PC-9 (cell line): ENCODE data around the gene DGAT2L6. TPM values are rescaled to one million over a fixed set of nuclear protein-coding genes. Genes with fewer than 3 reads are reported as not detected.

Source experiments
- BruUV-seq: library from RNA; stranded (reverse); fragments of 400-500 nt; replicated peaks from 2 replicates; lab custom pipeline; 2021; lab: Mats Ljungman, UMichigan
- CTCF ChIA-PET: fragments of 300-600 bp; sonication (Branson Sonifier 250); formaldehyde crosslinking; loops from one replicate; lab custom pipeline; 2022; ENCODE audit warnings: antibody characterized with exemption; lab: Charles Lee
- POLR2A ChIA-PET: fragments of 300-600 bp; sonication (Branson Sonifier 250); formaldehyde crosslinking; loops from one replicate; lab custom pipeline; 2022; ENCODE audit warnings: antibody characterized with exemption; ENCODE audit not compliant: unreplicated experiment; lab: Charles Lee
- DNase-seq, 2 experiments: peaks; one replicate each; pipeline versions ENCODE4 v3.0.0 to v3.0.0-alpha.2; 2015 to 2022; ENCODE audit warnings: mixed read lengths in 1 of 2
- H2AFZ ChIP-seq: fragments of 200-600 bp; sonication (generic); 2 replicates; pipeline ENCODE4 v1.8.1; 2017; ENCODE audit warnings: antibody characterized with exemption
- H3F3A ChIP-seq: fragments of 200-600 bp; sonication (generic); 2 replicates; pipeline ENCODE4 v1.8.1; 2017; ENCODE audit warnings: antibody characterized with exemption, mild to moderate bottlenecking, low read depth; ENCODE audit not compliant: insufficient read depth
- H3K27ac ChIP-seq: fragments of 200-600 bp; sonication (generic); 2 replicates; pipeline ENCODE4 v1.6.1; 2016; ENCODE audit warnings: mixed run types
- H3K27me3 ChIP-seq: fragments of 200-600 bp; sonication (generic); 2 replicates; pipeline ENCODE4 v1.6.1; 2016; ENCODE audit warnings: low read depth, mixed run types; ENCODE audit not compliant: insufficient read depth
- H3K36me3 ChIP-seq: fragments of 200-600 bp; sonication (generic); 2 replicates; pipeline ENCODE4 v1.6.1; 2016; ENCODE audit warnings: low read depth, mixed run types
- H3K4me1 ChIP-seq: fragments of 200-600 bp; sonication (generic); replicated peaks from 2 replicates; pipeline ENCODE4 v1.6.1; 2016; ENCODE audit warnings: mixed run types; ENCODE audit not compliant: insufficient read depth
- H3K4me2 ChIP-seq: fragments of 200-600 bp; sonication (generic); 2 replicates; pipeline ENCODE4 v1.6.1; 2017; ENCODE audit warnings: mixed run types
- H3K4me3 ChIP-seq: fragments of 200-600 bp; sonication (generic); 2 replicates; pipeline ENCODE4 v1.6.1; 2016; ENCODE audit warnings: mixed run types
- H3K79me2 ChIP-seq: fragments of 200-600 bp; sonication (generic); 2 replicates; pipeline ENCODE4 v1.6.1; 2017; ENCODE audit warnings: low read depth, mixed run types
- H3K9me2 ChIP-seq: fragments of 200-600 bp; sonication (generic); 2 replicates; pipeline ENCODE4 v1.8.1; 2017; ENCODE audit warnings: mild to moderate bottlenecking; ENCODE audit not compliant: insufficient read depth
- H3K9me3 ChIP-seq: fragments of 200-600 bp; sonication (generic); 2 replicates; pipeline ENCODE4 v1.8.1; 2016; ENCODE audit warnings: low read depth; ENCODE audit not compliant: insufficient read depth
- H4K20me1 ChIP-seq: fragments of 200-600 bp; sonication (generic); 2 replicates; pipeline ENCODE4 v1.8.1; 2017; ENCODE audit not compliant: insufficient read depth
- CTCF ChIP-seq: fragments of 200-600 bp; sonication (generic); conservative IDR thresholded peaks from 2 replicates; pipeline ENCODE4 v1.6.1; 2017; ENCODE audit warnings: mixed run types, antibody characterized with exemption, mild to moderate bottlenecking, moderate library complexity
- EZH2 ChIP-seq: fragments of 200-600 bp; sonication (generic); IDR thresholded peaks from 2 replicates; pipeline ENCODE4 v1.8.0; 2017; ENCODE audit warnings: antibody characterized with exemption, low read depth
- intact Hi-C: fragments of 100-400 bp; cut with micrococcal nuclease; formaldehyde crosslinking; loops from one replicate; pipeline ENCODE4 v1.10.0; 2022; ENCODE audit not compliant: unreplicated experiment
- total RNA-seq: library from RNA; stranded (reverse); gene quantifications from 2 replicates; pipeline ENCODE4 v1.2.3, GENCODE V29; 2021

Gene DGAT2L6
- total RNA-seq, 1 experiment from 2014 or later = not detected

DNA sequence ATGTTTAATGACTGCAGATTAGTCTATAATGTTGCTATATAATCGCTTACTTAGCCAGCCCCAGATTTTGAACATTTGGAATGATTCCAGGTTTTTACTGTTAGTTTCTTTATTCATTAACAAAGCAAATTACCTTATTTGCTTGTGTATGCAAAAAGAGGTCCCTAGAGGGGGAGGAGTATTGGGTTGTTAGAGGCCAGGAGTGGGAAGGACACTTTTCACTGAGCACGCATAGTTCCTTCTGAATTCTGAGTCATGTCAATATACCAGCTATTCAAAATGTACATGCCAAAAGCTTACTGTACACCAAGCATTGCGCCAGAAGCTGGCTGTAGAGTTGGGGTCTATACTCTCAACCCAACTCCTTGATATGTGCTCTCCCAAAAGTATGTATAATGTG lies 5.1 kb upstream of the DGAT2L6 start:
- intact Hi-C loops = no loop called here
- Histone ChIP-seq H3F3A (peaks cover 13% of the 10 kb centered on the region; the same call in 1 of the 2 replicates), H4K20me1 (no peaks in the 10 kb centered on the region), H3K4me2 (no peak overlapping the region), H3K4me3 (no peak overlapping the region), H3K9me2 (no peaks in the 10 kb centered on the region), H3K36me3 (no peaks in the 10 kb centered on the region), H3K27ac (no peak overlapping the region), H3K4me1 (peaks cover 21% of the 10 kb centered on the region; the same call in 1 of the 2 replicates), H3K27me3 (no peaks in the 10 kb centered on the region), H3K79me2 (no peaks in the 10 kb centered on the region), H3K9me3 (no peaks in the 10 kb centered on the region), H2AFZ (no peak overlapping the region)
- CTCF ChIA-PET = no interaction called here
- TF ChIP-seq CTCF = no peak
- no peak for TF ChIP-seq EZH2
- no TSS peak for BruUV-seq
- POLR2A ChIA-PET = no interaction called here
- DNase-seq = no peak

DNA sequence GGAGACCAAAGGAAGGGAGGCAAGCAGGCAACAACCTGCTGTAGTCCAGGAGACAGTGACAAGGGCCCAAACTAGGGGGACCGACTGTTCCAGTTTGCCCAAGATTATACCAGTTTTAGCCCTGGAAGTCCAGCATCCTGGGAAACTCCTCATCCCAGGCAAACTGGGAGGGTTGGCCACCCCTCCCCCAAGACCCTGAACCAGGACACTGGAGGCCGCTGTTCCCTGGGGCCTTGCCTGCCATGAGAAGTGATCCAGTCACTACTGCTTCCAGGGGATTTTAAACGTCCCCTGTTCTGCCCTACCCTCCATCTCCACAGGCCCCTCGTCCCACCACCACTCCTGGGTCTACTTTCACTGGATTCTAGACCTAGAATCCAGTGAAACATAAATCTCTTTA lies 4.3 kb upstream of the DGAT2L6 start:
- H3K27ac ChIP-seq = no peak overlapping the region
- H2AFZ ChIP-seq = no peak overlapping the region
- CTCF ChIA-PET = no interaction called here
- no peaks in the 10 kb centered on the region for H3K9me2 ChIP-seq
- no peak for DNase-seq
- BruUV-seq = no TSS peak
- H3K4me3 ChIP-seq = no peak overlapping the region
- no peak for TF ChIP-seq CTCF
- no peak for TF ChIP-seq EZH2
- POLR2A ChIA-PET = no interaction called here
- H3K9me3 ChIP-seq = no peaks in the 10 kb centered on the region
- no peaks in the 10 kb centered on the region for H3K36me3 ChIP-seq
- H3F3A ChIP-seq = peaks cover 10% of the 10 kb centered on the region; the same call in 1 of the 2 replicates
- H3K4me2 ChIP-seq = no peak overlapping the region
- no peaks in the 10 kb centered on the region for H3K79me2 ChIP-seq
- H4K20me1 ChIP-seq = no peaks in the 10 kb centered on the region
- H3K4me1 ChIP-seq = peaks cover 13% of the 10 kb centered on the region; the same call in 1 of the 2 replicates
- H3K27me3 ChIP-seq = no peaks in the 10 kb centered on the region
- intact Hi-C loops = no loop called here

DNA sequence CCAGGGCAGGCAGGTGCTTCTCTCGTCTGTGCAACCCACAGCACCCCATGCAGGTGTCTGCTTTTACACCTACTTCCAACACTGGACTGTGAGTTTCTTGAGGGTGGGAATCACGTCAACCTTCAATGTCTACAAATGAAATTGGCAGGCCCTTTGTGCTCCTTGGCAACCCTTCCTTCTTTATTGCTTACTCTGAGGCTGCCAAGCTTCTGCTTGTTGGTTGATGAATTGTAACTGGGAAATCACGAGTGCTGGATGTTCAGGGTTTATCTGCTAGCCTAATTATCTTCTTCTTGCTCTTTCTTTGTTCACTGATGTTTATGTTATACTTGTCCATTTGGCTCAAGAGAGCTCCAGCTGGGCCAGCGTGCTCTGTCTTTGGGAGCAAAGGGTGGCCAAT lies 2.5 kb upstream of the DGAT2L6 start:
- intact Hi-C loops = no loop called here
- Histone ChIP-seq H3K79me2 (no peaks in the 10 kb centered on the region), H3F3A (no peaks in the 10 kb centered on the region), H3K27ac (no peak overlapping the region), H3K4me1 (no peaks in the 10 kb centered on the region), H4K20me1 (no peaks in the 10 kb centered on the region), H3K9me2 (no peaks in the 10 kb centered on the region), H3K27me3 (no peaks in the 10 kb centered on the region), H3K4me3 (no peak overlapping the region), H2AFZ (no peak overlapping the region), H3K36me3 (no peaks in the 10 kb centered on the region), H3K4me2 (no peak overlapping the region), H3K9me3 (no peaks in the 10 kb centered on the region)
- TF ChIP-seq EZH2 = no peak
- TF ChIP-seq CTCF = no peak
- no TSS peak for BruUV-seq
- ChIA-PET POLR2A (interaction anchor here (0.5 kb wide), 1 partner anchor 31 kb away, joined by 3 read pairs; no protein-coding TSS in a partner anchor), CTCF (no interaction called here)
- DNase-seq = no peak
